ENCODE results near the gene OBSCN.

Gene OBSCN

GRCh38 chr1:228177183-228177475 lies 30.7 kb upstream of the OBSCN start:
- no peak overlapping the region for H3K4me3 ChIP-seq (ENCODE audit: low read length)
- TF ChIP-seq CTCF (IDR thresholded peaks at IDR 0.05; ENCODE audit: insufficient read depth, low read depth, low read length, missing control alignments) = no peak
- no peak for DNase-seq (ENCODE audit: low read depth)

- no peak overlapping the region for H3K4me3 ChIP-seq (ENCODE audit: low read length)
- DNase-seq (ENCODE audit: low read depth) = no peak
- TF ChIP-seq CTCF (IDR thresholded peaks at IDR 0.05; ENCODE audit: insufficient read depth, low read depth, low read length, missing control alignments) = no peak
Observed at GRCh38 chr1:228177721-228178710, 29.8 kb upstream of the OBSCN start.

GRCh38 chr1:228178737-228179684 lies 28.8 kb upstream of the OBSCN start:
- no peak overlapping the region for H3K4me3 ChIP-seq (ENCODE audit: low read length)
- no peak for DNase-seq (ENCODE audit: low read depth)
- TF ChIP-seq CTCF (IDR thresholded peaks at IDR 0.05; ENCODE audit: insufficient read depth, low read depth, low read length, missing control alignments) = no peak

GRCh38 chr1:228180271-228180958 lies 27.4 kb upstream of the OBSCN start:
- TF ChIP-seq CTCF (IDR thresholded peaks at IDR 0.05; ENCODE audit: insufficient read depth, low read depth, low read length, missing control alignments) = peak; percentile 30
- H3K4me3 ChIP-seq (ENCODE audit: low read length) = no peak overlapping the region
- DNase-seq (ENCODE audit: low read depth) = no peak

- no peak overlapping the region for H3K4me3 ChIP-seq (ENCODE audit: low read length)
- no peak for DNase-seq (ENCODE audit: low read depth)
- no peak for TF ChIP-seq CTCF (IDR thresholded peaks at IDR 0.05; ENCODE audit: insufficient read depth, low read depth, low read length, missing control alignments)
Observed at GRCh38 chr1:228180959-228181644, 26.7 kb upstream of the OBSCN start.

- H3K4me3 ChIP-seq (ENCODE audit: low read length) = no peak overlapping the region
- no peak for DNase-seq (ENCODE audit: low read depth)
- no peak for TF ChIP-seq CTCF (IDR thresholded peaks at IDR 0.05; ENCODE audit: insufficient read depth, low read depth, low read length, missing control alignments)
Observed at GRCh38 chr1:228181645-228182034, 26.2 kb upstream of the OBSCN start.
